ENCODE results near the gene ENPP3.

DNA sequence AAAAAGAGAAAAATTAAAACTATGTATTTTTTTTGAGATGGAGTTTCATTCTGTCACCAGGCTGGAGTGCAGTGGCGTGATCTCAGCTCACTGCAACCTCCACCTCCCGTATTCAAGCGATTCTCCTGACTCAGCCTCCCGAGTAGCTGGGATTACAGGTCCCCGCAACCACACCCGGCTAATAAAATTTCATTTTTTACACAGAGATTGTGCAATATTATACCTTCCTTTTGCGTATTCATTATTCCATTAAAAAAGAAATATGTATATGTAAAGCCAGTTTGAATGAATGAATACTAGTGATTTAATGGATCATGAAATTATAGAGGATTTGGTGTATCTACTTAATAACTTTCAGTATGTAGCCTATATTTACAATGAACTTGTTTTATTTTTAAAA lies 111.9 kb downstream of the ENPP3 start:
- no peak for TF ChIP-seq SP1 (CRISPR knock-in tag; IDR thresholded peaks at IDR 0.05)
- TF ChIP-seq JUNB (CRISPR knock-in tag; conservative IDR thresholded peaks at IDR 0.05), result no peak
- TF ChIP-seq PHB (CRISPR knock-in tag; IDR thresholded peaks at IDR 0.05), result no peak
- no peak for TF ChIP-seq CTCF (IDR thresholded peaks at IDR 0.05 in 2 of 3, conservative IDR thresholded peaks at IDR 0.05 in 1 of 3; ENCODE audit: insufficient read depth in 2 of 3, low read depth in 1 of 3, low read length in 3 of 3)
- no peak for TF ChIP-seq SP2 (IDR thresholded peaks at IDR 0.05; ENCODE audit: extremely low read depth, low read depth, low read length, poor library complexity, severe bottlenecking)
- no peak for TF ChIP-seq POLR2AphosphoS2 (IDR thresholded peaks at IDR 0.05; ENCODE audit: low read length)
- TF ChIP-seq MAX (CRISPR knock-in tag; IDR thresholded peaks at IDR 0.05), result no peak
- TF ChIP-seq NFIX (CRISPR knock-in tag; IDR thresholded peaks at IDR 0.05; ENCODE audit: low read depth), result no peak
